ENCODE results near the gene DHX8. TPM values are rescaled to one million over a fixed set of nuclear protein-coding genes. Genes with fewer than 3 reads are reported as not detected.
A peak's percentile ranks its signal among the peaks of the same experiment; 100 is the strongest.

The DHX8 gene
- total RNA-seq, 2 donors from 2014 or later, result 37.2 to 43.6 TPM

DNA sequence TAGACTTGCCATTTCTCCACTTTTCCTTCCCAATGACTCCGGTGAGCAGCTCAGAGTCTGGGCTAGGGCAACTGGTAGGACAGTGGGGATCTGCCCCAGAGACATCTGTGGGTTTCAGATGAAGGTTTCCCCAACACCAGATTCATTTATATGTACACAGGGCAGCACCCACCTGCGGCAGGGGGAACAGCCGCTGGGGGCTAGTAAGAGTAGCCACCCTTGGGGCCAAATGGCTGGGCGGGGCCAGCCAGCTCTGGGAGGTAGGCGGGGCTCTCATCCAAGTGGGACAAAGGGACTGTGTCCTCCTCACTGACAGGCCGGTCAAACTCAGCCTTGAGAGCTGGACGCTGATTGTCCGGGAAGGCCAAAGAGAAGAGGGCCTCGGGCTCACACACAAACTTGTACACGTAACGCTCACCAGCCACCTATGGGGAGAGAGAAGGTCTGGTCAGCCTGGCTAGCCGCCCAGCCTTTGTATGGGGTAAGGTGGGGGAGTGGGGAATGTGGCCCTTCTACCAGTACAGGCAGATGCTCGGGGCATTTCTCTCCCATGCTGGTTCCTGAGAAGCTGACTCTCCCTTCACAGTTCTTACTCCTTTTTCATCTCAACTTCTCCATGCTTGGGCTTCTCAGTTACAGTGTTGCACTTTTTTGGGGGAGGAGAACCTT is 44.7 kb downstream of the DHX8 start:
- Histone ChIP-seq H3K4me3 (no peak overlapping the region), H3K36me3 (peaks cover 15% of the 10 kb centered on the region), H3K9me3 (no peaks in the 10 kb centered on the region), H3K4me1 (ENCODE audit: control insufficient read depth in 1 of 2, low read depth in 2 of 2) (peaks cover 4 to 16% of the 10 kb centered on the region in 2 donors), H3K27ac (no peak overlapping the region), H3K27me3 (replicated peaks; ENCODE audit: insufficient read depth) (no peaks in the 10 kb centered on the region)
- ATAC-seq (ENCODE audit: insufficient number of reproducible peaks, low FRiP score, low read depth) (no peak), DNase-seq (ENCODE audit: low spot score) (no peak)
- TF ChIP-seq, protein P1, sequence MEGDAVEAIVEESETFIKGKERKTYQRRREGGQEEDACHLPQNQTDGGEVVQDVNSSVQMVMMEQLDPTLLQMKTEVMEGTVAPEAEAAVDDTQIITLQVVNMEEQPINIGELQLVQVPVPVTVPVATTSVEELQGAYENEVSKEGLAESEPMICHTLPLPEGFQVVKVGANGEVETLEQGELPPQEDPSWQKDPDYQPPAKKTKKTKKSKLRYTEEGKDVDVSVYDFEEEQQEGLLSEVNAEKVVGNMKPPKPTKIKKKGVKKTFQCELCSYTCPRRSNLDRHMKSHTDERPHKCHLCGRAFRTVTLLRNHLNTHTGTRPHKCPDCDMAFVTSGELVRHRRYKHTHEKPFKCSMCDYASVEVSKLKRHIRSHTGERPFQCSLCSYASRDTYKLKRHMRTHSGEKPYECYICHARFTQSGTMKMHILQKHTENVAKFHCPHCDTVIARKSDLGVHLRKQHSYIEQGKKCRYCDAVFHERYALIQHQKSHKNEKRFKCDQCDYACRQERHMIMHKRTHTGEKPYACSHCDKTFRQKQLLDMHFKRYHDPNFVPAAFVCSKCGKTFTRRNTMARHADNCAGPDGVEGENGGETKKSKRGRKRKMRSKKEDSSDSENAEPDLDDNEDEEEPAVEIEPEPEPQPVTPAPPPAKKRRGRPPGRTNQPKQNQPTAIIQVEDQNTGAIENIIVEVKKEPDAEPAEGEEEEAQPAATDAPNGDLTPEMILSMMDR (IDR thresholded peaks at IDR 0.05), result no peak

- peaks cover 4 to 16% of the 10 kb centered on the region in 2 donors for H3K4me1 ChIP-seq (ENCODE audit: control insufficient read depth in 1 of 2, low read depth in 2 of 2)
- H3K36me3 ChIP-seq, result peaks cover 9% of the 10 kb centered on the region
These were observed 45.4 kb downstream of the DHX8 start for GRCh38 chr17:43528988-43529814.

GRCh38 chr17:43529947-43530287 is 46.1 kb downstream of the DHX8 start:
- Histone ChIP-seq H3K4me3 (peak overlapping the region; percentile 40), H3K27me3 (replicated peaks; ENCODE audit: insufficient read depth) (no peaks in the 10 kb centered on the region), H3K27ac (peak overlapping the region; percentile 36 to 56), H3K36me3 (peaks cover 6% of the 10 kb centered on the region), H3K9me3 (no peaks in the 10 kb centered on the region), H3K4me1 (ENCODE audit: control insufficient read depth in 1 of 2, low read depth in 2 of 2) (peaks cover 4 to 16% of the 10 kb centered on the region in 2 donors)
- no peak for ATAC-seq (ENCODE audit: insufficient number of reproducible peaks, low FRiP score, low read depth)
- TF ChIP-seq, protein P1 (IDR thresholded peaks at IDR 0.05), result no peak
- no peak for DNase-seq (ENCODE audit: low spot score)

More at GRCh38 chr17:43528988-43529814, 45.4 kb downstream of the DHX8 start:
- ATAC-seq (ENCODE audit: insufficient number of reproducible peaks, low FRiP score, low read depth) (no peak), DNase-seq (ENCODE audit: low spot score) (no peak)
- H3K9me3 ChIP-seq, result no peaks in the 10 kb centered on the region
- no peaks in the 10 kb centered on the region for H3K27me3 ChIP-seq (replicated peaks; ENCODE audit: insufficient read depth)
- H3K4me3 ChIP-seq, result no peak overlapping the region
- TF ChIP-seq, protein P1 (IDR thresholded peaks at IDR 0.05), result no peak
- H3K27ac ChIP-seq, result no peak overlapping the region

DNA sequence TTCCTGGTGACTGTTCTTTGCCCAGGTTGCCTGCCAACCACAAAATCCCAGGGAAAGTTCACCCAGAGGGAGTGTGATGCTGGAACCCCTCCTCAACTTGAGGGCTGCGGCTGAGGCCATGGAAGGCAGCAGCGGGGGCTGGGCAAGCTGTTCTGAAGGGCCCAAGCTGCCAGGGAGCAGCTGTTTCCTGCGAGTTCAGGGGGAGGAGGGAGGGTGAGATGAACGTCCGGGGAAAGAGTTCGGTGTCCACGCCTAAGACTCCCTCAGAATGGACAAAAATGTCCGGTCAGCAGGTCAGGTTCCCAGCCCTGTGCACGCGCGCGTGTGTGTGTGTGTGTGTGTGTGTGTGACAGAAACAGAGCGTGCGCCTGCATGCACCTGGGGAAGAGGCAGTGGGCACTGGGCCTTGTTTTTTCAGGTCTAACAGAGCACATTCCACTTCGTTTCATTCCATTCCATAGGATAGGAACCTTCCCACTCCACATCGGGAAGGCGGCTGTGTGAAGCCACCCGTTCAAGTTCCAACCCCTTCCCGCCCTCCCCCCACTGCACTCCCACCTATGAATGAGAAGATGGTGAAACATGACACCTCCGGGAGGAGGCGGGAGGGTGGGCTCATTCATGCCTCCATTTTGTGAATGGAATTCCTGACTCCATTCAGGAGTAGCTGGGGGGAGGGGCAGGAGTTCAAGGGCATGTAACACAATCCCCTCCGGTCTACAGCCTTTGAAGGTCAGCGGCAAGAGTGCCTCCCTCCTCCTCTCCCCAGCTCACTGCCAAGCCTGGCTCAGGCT is 46.7 kb downstream of the DHX8 start:
- no peaks in the 10 kb centered on the region for H3K9me3 ChIP-seq
- peak; percentile 57 for ATAC-seq (ENCODE audit: insufficient number of reproducible peaks, low FRiP score, low read depth)
- H3K27me3 ChIP-seq (replicated peaks; ENCODE audit: insufficient read depth), result no peaks in the 10 kb centered on the region
- TF ChIP-seq, protein P1 (IDR thresholded peaks at IDR 0.05), result no peak
- H3K36me3 ChIP-seq, result peaks cover 3% of the 10 kb centered on the region
- peaks cover 4 to 16% of the 10 kb centered on the region in 2 donors for H3K4me1 ChIP-seq (ENCODE audit: control insufficient read depth in 1 of 2, low read depth in 2 of 2)
- no peak for DNase-seq (ENCODE audit: low spot score)
- peak overlapping the region; percentile 40 for H3K4me3 ChIP-seq
- H3K27ac ChIP-seq, result peak overlapping the region; percentile 36 to 56

GRCh38 chr17:43531082-43531378 is 47.3 kb downstream of the DHX8 start:
- peak overlapping the region; percentile 30 to 36 for H3K27ac ChIP-seq
- H3K9me3 ChIP-seq, result no peaks in the 10 kb centered on the region
- DNase-seq (ENCODE audit: low spot score) (no peak), ATAC-seq (ENCODE audit: insufficient number of reproducible peaks, low FRiP score, low read depth) (no peak)
- H3K36me3 ChIP-seq, result no peaks in the 10 kb centered on the region
- no peaks in the 10 kb centered on the region for H3K27me3 ChIP-seq (replicated peaks; ENCODE audit: insufficient read depth)
- H3K4me1 ChIP-seq (ENCODE audit: control insufficient read depth in 1 of 2, low read depth in 2 of 2), result peaks cover 4 to 16% of the 10 kb centered on the region in 2 donors
- H3K4me3 ChIP-seq, result no peak overlapping the region
- TF ChIP-seq, protein P1 (IDR thresholded peaks at IDR 0.05), result no peak
